Transverse colon (tissue), 4 donors: ENCODE data around the gene CD79B. TPM values are rescaled to one million over a fixed set of nuclear protein-coding genes. Genes with fewer than 3 reads are reported as not detected.

ENCODE experiments used
- DNase-seq: peaks from one replicate; pipeline ENCODE4 v3.0.0-alpha.2; 2019
- H3K27ac ChIP-seq, 4 donors: fragments of 200-600 bp; sonication (generic); 2 replicates each; pipeline ENCODE4 v1.5.1; 2016 to 2018; ENCODE audit warnings: inconsistent platforms in 4 of 4
- H3K27me3 ChIP-seq: fragments of 200-600 bp; sonication (generic); 2 replicates; pipeline ENCODE4 v1.5.1; 2017; ENCODE audit warnings: inconsistent platforms
- H3K36me3 ChIP-seq, 4 donors: fragments of 200-600 bp; sonication (generic); 2 replicates each; pipeline ENCODE4 v1.5.1; 2017 to 2019; ENCODE audit warnings: inconsistent platforms in 4 of 4
- H3K4me1 ChIP-seq, 4 donors: fragments of 200-600 bp; sonication (generic); 2 replicates each; pipeline ENCODE4 v1.5.1; 2017 to 2020; ENCODE audit warnings: inconsistent platforms in 4 of 4
- H3K4me3 ChIP-seq, 4 donors: fragments of 200-600 bp; sonication (generic); 1 replicate in 1 of 4; 2 replicates in 3 of 4; pipeline versions ENCODE4 v1.5.1 to v1.6.1; 2017 to 2019; ENCODE audit warnings: inconsistent platforms in 4 of 4
- H3K9me3 ChIP-seq, 2 donors: fragments of 200-600 bp; sonication (generic); 2 replicates each; pipeline ENCODE4 v1.5.1; 2017 to 2019; ENCODE audit warnings: inconsistent platforms in 2 of 2
- CTCF ChIP-seq, 5 experiments: fragments of 200-600 bp in 3 of 5; fragments of 450-650 bp in 2 of 5; sonication (generic) in 3 of 5; IDR thresholded peaks; 1 replicate in 2 of 5; 2 replicates in 3 of 5; pipeline ENCODE4 v1.5.1; 2016 to 2017; ENCODE audit warnings: antibody characterized with exemption in 5 of 5, inconsistent platforms in 3 of 5, mild to moderate bottlenecking in 2 of 5, moderate library complexity in 1 of 5
- EP300 ChIP-seq: sonication (generic); formaldehyde crosslinking; IDR thresholded peaks from one replicate; pipeline ENCODE4 v1.6.1; 2017; ENCODE audit warnings: antibody characterized with exemption, low read depth
- POLR2A ChIP-seq: fragments of 450-650 bp; IDR thresholded peaks from one replicate; pipeline ENCODE4 v1.6.1; 2016; ENCODE audit warnings: antibody characterized with exemption, mild to moderate bottlenecking, moderate library complexity
- POLR2AphosphoS5 ChIP-seq, 3 donors: sonication (generic); formaldehyde crosslinking; IDR thresholded peaks; one replicate each; pipeline ENCODE4 v1.6.1; 2016; ENCODE audit warnings: antibody characterized with exemption in 3 of 3
- WGBS, 2 donors: methylation state at CpG; one replicate each; pipeline ENCODE4 v1.1.5; 2018; ENCODE audit warnings: low coverage in 1 of 2; 5-methylcytosine and 5-hydroxymethylcytosine counted together
- in situ Hi-C, 4 donors: fragments of 200-750 bp; cut with MboI; loops; one replicate each; pipeline versions ENCODE4 v1.15.0 to v1.15.1; 2017; ENCODE audit warnings: low sequenced_read_pairs in 3 of 4, low pct_ligation_motif_present in 1 of 4, low pct_unique_long_range_greater_than_20kb in 1 of 4
- intact Hi-C: fragments of 100-400 bp; cut with DNase I; formaldehyde crosslinking; loops from one replicate; pipeline ENCODE4 v1.15.1; 2023; ENCODE audit warnings: low total_unique reads
- total RNA-seq, 4 donors: library from RNA; depleted of rRNA; stranded (reverse); fragments of >200 nt; gene quantifications; one replicate each; pipeline ENCODE4 v1.1.0, GENCODE V29; 2016

The CD79B gene
- total RNA-seq, 4 donors from 2014 or later: 0.68 to 38.9 (median 20.0) TPM; not detected in 1

GRCh38 chr17:63969278-63969677 lies 37.1 kb upstream of the CD79B start:
- H3K27me3 ChIP-seq: no peaks in the 10 kb centered on the region
- no peak overlapping the region for H3K27ac ChIP-seq
- H3K36me3 ChIP-seq: no peaks in the 10 kb centered on the region
- no peak for TF ChIP-seq POLR2AphosphoS5 (IDR thresholded peaks at IDR 0.05)
- no peak for TF ChIP-seq POLR2A
- TF ChIP-seq CTCF (IDR thresholded peaks at IDR 0.05): no peak
- TF ChIP-seq EP300: no peak
- in situ Hi-C loops: no loop called here
- H3K4me3 ChIP-seq: no peak overlapping the region
- 42 to 78% methylated on average over 3 to 10 of the region's 10 CpGs for WGBS, 2 donors
- DNase-seq: no peak
- intact Hi-C loops: no loop called here
- no peaks in the 10 kb centered on the region for H3K9me3 ChIP-seq
- H3K4me1 ChIP-seq: no peaks in the 10 kb centered on the region

- Histone ChIP-seq H3K4me1 (no peaks in the 10 kb centered on the region), H3K27me3 (no peaks in the 10 kb centered on the region), H3K4me3 (no peak overlapping the region), H3K27ac (no peak overlapping the region), H3K36me3 (no peaks in the 10 kb centered on the region), H3K9me3 (no peaks in the 10 kb centered on the region)
- 91% methylated on average over 19 of the region's 19 CpGs; no CpG with 5 or more reads in 1 of the 2 donors for WGBS, 2 donors
- in situ Hi-C loops (no loop called here), intact Hi-C loops (no loop called here)
- TF ChIP-seq EP300: no peak
- no peak for DNase-seq
Measured at GRCh38 chr17:63967953-63968352, 35.8 kb upstream of the CD79B start.

- in situ Hi-C loops: no loop called here
- Histone ChIP-seq H3K9me3 (no peaks in the 10 kb centered on the region), H3K27me3 (no peaks in the 10 kb centered on the region), H3K4me3 (no peak overlapping the region), H3K4me1 (no peaks in the 10 kb centered on the region), H3K36me3 (no peaks in the 10 kb centered on the region), H3K27ac (no peak overlapping the region)
- TF ChIP-seq CTCF (IDR thresholded peaks at IDR 0.05): no peak
- TF ChIP-seq EP300: no peak
- TF ChIP-seq POLR2AphosphoS5 (IDR thresholded peaks at IDR 0.05): no peak
- no peak for TF ChIP-seq POLR2A
- no peak for DNase-seq
- intact Hi-C loops: no loop called here
- WGBS, 2 donors: 86 to 100% methylated on average over 1 to 10 of the region's 11 CpGs
Measured at GRCh38 chr17:63966646-63967264, 34.6 kb upstream of the CD79B start.

- Histone ChIP-seq H3K4me3 (no peak overlapping the region), H3K27me3 (no peaks in the 10 kb centered on the region), H3K27ac (peak overlapping the region in 1 of 4 donors; percentile 30), H3K36me3 (no peaks in the 10 kb centered on the region), H3K9me3 (no peaks in the 10 kb centered on the region), H3K4me1 (peaks cover 0 to 7% (median 5%) of the 10 kb centered on the region in 4 donors)
- no peak for DNase-seq
- 88% methylated on average over 4 of the region's 4 CpGs; no CpG with 5 or more reads in 1 of the 2 donors for WGBS, 2 donors
- TF ChIP-seq CTCF (IDR thresholded peaks at IDR 0.05) (no peak), POLR2AphosphoS5 (IDR thresholded peaks at IDR 0.05) (no peak)
- intact Hi-C loops (no loop called here), in situ Hi-C loops (no loop called here)
Measured at GRCh38 chr17:63963123-63963522, 31.0 kb upstream of the CD79B start.

- 78% methylated on average over 9 of the region's 10 CpGs; no CpG with 5 or more reads in 1 of the 2 donors for WGBS, 2 donors
- Histone ChIP-seq H3K27ac (peak overlapping the region in 1 of 4 donors; percentile 30), H3K4me3 (no peak overlapping the region), H3K27me3 (no peaks in the 10 kb centered on the region), H3K36me3 (no peaks in the 10 kb centered on the region), H3K4me1 (peaks cover 0 to 7% (median 5%) of the 10 kb centered on the region in 4 donors), H3K9me3 (no peaks in the 10 kb centered on the region)
- intact Hi-C loops (no loop called here), in situ Hi-C loops (no loop called here)
- TF ChIP-seq POLR2A (no peak), EP300 (no peak), POLR2AphosphoS5 (IDR thresholded peaks at IDR 0.05) (no peak), CTCF (IDR thresholded peaks at IDR 0.05) (no peak)
- no peak for DNase-seq
Measured at GRCh38 chr17:63962298-63962744, 30.2 kb upstream of the CD79B start.
